AG09319 (cell line): ENCODE measurements around the gene ELF4.

ENCODE experiments used
- DNase-seq: peaks from one replicate; pipeline ENCODE4 v3.0.0-alpha.2; 2010; ENCODE audit warnings: low read depth; ENCODE audit errors: extremely low read depth
- TF ChIP-seq, protein P1 (sequence below): IDR thresholded peaks from 2 replicates; pipeline ENCODE4 v1.5.1; 2011; ENCODE audit warnings: low read depth, mild to moderate bottlenecking, inconsistent platforms, low read length, moderate library complexity

Gene ELF4

DNA sequence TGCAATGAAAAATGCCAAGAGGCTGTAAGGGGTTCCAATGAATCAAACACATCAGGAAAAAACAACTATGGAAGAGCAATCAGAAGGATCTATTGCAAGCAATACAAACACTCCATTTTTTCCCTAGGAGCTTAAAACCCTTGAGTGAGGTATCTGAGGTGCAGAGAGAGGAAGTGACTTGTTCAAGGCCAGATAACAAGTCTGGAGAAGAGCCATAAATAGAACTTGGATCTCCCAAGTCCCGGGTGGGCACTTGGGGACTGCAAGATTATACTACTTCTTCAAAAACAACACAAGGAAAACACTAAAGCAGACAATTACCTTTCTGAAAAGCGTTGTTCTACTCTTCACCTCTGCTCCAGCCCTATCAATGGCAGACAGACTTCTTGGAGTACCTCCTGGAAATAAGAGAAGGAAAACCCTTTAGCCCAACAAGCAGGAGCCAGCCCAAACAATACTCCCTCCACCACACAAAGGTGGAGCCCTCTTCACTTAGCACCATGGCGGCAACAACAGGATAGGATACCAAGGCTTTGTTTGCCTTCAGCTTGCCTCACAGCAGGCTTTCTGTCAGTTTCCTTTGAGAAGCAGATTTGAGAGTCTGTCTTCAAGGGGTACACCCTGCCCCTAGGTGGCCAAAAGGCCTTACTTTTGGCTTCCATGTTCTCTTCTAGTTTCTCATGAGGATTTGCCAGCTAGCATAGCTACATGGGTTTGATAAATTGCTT, 29.3 kb upstream of the ELF4 start:
- TF ChIP-seq, protein P1, sequence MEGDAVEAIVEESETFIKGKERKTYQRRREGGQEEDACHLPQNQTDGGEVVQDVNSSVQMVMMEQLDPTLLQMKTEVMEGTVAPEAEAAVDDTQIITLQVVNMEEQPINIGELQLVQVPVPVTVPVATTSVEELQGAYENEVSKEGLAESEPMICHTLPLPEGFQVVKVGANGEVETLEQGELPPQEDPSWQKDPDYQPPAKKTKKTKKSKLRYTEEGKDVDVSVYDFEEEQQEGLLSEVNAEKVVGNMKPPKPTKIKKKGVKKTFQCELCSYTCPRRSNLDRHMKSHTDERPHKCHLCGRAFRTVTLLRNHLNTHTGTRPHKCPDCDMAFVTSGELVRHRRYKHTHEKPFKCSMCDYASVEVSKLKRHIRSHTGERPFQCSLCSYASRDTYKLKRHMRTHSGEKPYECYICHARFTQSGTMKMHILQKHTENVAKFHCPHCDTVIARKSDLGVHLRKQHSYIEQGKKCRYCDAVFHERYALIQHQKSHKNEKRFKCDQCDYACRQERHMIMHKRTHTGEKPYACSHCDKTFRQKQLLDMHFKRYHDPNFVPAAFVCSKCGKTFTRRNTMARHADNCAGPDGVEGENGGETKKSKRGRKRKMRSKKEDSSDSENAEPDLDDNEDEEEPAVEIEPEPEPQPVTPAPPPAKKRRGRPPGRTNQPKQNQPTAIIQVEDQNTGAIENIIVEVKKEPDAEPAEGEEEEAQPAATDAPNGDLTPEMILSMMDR, result no peak
- DNase-seq, result no peak

DNA sequence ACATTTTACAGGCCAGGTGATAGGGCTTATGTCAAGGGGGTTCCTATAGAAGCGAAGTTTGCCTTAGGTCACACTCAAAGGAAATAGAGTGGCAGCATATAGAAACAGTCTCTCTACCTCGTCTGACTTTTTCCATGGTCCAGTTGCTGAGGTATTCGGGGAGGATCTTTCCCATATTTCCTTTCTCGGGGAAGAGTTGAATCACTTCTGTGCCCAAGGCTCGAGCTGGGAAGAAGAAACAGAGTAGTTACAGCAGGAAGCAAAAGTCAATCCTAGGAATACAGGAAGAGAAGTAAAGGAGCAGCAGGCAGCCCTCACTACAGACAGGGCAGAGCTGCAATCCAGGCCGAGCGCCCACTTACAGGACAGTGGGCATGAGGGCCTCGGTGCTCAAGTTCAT, 26.7 kb upstream of the ELF4 start:
- DNase-seq, result no peak
- TF ChIP-seq, protein P1, result no peak

DNA sequence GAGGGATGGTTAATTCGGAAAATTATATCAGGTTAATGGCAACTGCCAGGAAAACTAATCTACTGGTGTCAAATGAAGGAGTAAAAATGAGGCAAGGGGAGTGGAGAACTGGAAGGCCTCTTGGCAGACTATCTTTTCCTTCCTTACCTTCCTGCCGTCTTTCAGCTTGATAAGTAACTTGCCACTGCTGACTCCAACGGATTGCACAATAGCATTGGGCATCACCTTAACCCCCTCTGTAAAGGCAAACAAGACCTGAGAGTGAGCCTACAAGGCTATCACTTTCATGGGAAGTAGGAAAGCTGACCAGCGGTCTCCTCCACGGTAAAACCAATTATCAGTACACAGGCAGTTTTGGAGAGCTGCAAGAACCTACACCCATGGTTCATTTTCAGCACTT, 26.2 kb upstream of the ELF4 start:
- DNase-seq, result no peak
- TF ChIP-seq, protein P1, result no peak

DNA sequence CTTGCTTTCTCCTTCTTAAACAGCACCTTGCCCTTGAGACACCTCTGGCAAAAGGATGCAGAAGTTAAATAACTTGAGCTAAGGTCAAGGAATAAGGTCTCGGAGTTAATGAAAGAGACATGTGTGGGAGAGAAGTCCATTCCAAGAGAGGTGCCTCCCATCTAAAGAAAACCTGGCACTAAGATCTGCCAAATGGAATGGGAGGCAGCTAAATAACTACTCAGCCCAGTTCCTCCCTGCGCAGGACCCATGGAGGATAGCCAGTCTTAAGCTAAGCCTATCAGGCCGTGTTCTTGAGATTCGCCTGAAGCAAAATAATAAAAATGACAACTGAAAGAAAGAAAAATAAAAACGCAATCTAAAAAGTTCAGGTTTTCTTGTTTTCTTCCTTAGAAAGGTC, 20.7 kb upstream of the ELF4 start:
- TF ChIP-seq, protein P1, result no peak
- no peak for DNase-seq

DNA sequence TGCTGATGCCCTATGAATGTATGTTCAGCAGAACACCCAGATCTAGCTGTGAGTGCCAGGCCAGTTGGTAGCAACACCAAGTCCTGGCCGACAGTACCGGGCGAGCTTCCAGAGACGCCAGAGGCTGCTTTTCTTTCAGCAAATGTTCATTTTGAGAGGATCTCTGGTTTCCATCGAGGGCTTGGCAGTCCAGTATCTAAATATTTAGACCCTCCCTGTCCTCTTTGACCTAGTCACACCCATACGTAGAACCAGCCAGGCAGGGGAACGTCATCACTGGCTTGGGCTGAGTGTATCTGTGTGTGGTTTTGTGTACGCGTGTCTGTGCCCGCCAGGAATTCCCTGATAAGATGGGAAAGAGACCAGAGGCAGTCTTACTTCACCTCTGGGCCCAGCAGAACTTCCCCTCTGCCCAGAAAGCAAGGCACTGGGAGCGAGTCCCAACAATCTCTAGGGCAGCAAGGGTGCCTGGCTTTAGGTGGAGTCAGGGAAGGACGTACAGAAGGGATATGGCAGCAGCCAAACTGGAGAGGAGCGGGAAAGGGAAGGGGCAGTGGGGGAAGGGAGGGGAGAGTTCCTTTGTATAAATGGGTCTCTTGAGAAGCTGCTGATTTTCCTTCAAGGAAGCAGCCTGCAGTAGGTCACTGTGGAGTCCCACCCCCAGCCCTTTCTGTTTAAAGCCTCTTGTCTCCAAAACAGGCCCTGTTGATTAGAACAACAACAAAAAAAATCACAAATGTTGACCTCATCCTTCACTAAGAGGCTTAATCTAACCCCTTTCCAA, 15.0 kb upstream of the ELF4 start:
- TF ChIP-seq, protein P1, result no peak
- DNase-seq, result peak; percentile 56

DNA sequence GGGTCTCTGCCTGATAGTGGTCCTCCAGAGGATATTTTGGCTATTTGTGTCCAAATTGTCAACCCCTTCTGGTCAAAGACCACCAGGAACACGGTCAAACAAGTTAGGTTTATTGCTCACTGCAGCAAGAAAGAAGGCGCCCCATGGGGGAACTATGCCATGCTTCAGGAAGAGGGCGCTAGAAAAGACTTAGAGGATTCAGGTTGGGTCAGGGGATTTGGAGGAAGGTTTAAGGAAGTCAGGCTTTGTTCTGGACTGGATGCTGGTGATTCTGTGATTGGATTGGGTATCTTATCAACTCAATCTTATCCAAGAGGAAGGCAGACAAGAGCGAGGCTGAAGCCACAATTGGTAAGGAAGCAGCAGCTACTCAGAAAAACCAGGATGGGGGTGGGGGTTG, 14.3 kb upstream of the ELF4 start:
- no peak for DNase-seq
- TF ChIP-seq, protein P1, result no peak

DNA sequence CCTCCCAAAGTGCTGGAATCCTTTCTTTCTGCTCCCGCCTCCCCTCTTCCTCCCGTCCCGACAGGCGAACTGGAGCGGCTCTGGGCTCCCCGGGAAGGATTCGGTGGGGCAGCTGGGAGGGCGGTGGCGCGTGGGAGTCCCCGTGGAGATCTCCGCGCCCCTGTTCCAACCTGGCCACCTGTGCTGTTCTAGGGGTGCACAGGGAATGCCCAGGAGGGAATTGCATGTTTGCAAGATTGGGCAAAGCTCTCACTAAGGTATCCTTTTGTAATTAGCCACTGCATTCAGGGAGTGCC, 11.2 kb upstream of the ELF4 start:
- DNase-seq, result no peak
- TF ChIP-seq, protein P1, result no peak
